ENCODE results near the gene ASPSCR1. TPM values are rescaled to one million over a fixed set of nuclear protein-coding genes. Genes with fewer than 3 reads are reported as not detected.

ASPSCR1 gene
- total RNA-seq, 1 donor from 2014 or later = 22.0 TPM

GRCh38 chr17:81960130-81960958 lies 17.1 kb upstream of the ASPSCR1 start:
- DNase-seq (ENCODE audit: low read depth in 2 of 2) = no peak

GRCh38 chr17:81961087-81961511 lies 16.3 kb upstream of the ASPSCR1 start, which contains the start of gene NOTUM:
TSS of gene NOTUM (minus strand) at chr17:81961187. CDS start at chr17:81960909, 278 bp downstream.
- DNase-seq (ENCODE audit: low read depth in 2 of 2) = peak in 1 of 2 donors; percentile 16

GRCh38 chr17:81961521-81962498 lies 15.6 kb upstream of the ASPSCR1 start:
- DNase-seq (ENCODE audit: low read depth in 2 of 2) = no peak

DNA sequence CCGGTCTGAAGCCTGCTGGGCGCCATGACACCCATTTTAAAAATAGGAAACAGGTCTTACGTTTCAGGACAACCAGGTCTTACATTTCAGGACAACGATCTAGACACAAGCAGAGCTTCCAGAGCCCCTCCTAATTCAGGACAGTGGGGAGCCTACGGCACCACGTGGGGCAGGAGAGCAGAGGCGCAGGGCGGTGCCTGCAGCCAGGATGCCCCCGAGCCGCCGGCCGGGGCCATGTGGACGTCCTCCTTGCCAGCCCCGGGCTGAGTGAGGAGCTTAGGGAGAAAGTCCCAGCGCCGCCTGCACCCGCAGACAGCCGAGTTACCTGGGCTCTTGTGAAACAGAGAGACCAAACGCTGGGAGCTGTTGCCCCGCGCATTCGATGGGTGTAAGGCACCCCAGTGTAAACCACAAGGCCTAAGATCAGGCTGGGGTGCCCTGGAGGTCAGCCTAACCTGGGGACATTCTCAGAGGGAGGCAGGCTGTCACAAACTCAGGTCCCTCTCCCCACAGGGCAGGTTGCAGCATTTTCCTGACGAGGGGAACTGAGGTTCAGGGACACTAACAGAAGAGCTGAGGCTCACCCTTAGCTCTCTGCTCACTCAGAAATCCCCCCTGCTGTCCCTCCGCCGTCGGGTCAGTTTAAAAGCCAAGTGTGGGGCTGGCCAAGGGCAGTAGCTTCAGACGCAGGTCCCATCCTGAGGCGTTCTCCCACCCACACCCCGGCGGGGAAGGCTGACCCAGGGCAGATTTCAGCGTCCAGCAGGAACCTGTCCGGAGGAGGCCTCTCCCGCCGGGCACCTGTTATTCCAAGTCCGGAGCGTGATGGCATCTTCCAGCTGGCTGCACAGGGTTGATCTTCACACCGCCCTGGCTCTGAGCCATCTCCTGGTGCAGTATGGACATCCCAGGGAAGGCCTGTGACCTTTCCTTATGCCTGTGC lies 14.7 kb upstream of the ASPSCR1 start:
- DNase-seq (ENCODE audit: low read depth in 2 of 2) = no peak

- no peak for DNase-seq (ENCODE audit: low read depth in 2 of 2)
Measured at GRCh38 chr17:81964081-81964849, 13.2 kb upstream of the ASPSCR1 start.

- DNase-seq (ENCODE audit: low read depth in 2 of 2) = no peak
Measured at GRCh38 chr17:81966343-81967243, 10.8 kb upstream of the ASPSCR1 start.

DNA sequence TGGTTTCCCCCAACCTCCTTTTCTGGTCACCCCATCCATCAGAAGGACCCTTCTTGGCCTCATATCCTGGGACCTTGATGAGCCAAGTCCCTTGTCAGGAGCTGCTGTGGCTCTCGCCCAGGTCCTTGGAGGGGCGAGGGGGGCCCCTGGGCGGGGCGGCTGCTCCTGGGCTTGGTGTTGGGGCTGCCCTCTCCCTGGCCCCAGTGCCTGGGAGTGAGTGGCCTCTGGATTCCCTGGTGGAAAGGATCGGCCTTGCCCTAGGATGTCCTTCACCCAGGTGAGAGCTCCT lies 10.2 kb upstream of the ASPSCR1 start:
- DNase-seq (ENCODE audit: low read depth in 2 of 2) = no peak

DNA sequence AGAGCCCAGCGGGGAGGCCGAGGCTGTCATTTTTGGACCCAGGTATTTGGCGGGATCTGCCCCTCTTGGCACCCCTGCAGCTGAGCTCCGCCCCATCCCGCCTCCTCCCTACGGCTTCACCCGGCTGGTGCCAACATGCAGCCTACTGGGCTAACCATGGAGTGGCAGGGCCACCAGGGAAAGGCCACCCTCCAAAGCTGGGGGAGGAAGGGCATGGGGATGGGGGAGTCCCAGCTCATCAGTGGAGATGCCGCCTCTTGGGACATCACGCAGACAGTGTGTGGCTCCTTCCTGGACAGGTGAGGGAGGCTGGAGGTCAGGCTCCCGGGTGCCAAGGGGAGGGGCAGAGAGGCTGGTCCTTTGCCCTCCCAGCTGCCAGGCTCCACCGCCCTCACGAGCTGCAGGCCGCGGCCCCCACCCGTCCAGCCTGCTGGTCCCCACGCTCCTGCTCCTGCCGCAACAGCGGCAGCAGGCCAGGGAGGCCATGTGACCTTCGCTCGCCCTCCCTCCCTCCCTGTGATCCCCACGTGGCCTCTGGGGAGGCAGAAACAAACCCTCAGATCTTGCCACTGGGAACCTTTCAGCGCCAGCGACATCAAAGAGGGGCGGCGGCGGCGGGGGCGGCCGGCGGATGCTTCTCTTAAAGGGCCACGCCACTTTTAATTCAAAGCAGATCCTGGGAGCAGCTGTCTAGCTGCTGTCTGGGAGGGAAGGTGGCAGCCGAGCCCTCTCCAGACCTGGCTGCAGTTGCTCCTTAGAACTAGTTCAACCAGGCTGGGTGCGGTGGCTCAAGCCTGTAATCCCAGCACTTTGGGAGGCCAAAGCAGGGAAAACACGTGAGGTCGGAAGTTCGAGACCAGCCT lies 9.7 kb upstream of the ASPSCR1 start:
- peak in 1 of 2 donors; percentile 10 for DNase-seq (ENCODE audit: low read depth in 2 of 2)

GRCh38 chr17:81968396-81968745 lies 9.1 kb upstream of the ASPSCR1 start:
- no peak for DNase-seq (ENCODE audit: low read depth in 2 of 2)

DNA sequence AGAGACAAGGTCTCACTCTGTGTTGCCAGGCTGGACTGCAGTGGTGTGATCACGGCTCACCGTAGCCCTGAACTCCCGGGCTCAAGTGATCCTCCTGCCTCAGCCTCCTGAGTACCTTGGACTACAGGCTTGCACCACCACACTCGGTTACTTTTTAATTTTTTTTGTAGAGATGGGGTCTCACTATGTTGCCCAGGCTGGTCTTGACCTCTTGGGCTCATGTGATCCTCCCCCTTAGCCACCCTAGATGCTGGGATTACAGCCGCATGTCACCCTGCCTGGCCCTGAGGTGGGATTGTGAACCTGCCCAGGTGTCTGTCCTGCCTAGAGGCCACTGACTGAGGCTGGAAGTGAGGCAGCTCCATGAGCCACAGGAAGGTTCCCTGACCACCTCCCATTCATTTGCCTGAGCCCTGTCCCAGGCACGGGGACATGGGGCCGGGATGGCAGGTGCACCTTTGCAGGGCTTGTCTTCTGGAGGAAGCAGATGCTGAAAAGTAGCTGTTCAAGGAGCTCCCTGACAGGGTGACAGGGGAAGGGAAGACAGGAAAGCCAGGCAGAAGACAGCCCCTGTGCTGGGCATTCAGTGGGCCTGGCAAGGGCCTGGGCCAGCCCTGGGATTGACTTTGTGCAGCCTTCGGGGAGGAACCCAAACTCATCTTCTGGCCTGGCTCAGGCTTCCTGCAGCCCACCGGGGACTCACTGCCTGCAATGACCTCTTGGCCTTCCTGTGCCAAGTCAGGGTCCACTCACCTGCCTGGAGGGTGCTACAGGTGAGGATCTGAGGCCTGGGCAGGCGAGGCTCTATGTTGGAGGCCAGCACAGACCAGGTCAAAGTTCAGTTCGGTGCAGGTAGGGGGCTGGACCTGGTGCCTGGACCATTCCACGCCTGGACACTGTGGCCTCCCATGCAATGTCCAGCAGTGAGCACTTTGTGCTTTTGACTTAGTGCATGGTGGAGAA lies 8.3 kb upstream of the ASPSCR1 start:
- no peak for DNase-seq (ENCODE audit: low read depth in 2 of 2)

- DNase-seq (ENCODE audit: low read depth in 2 of 2) = no peak
Measured at GRCh38 chr17:81973432-81973831, 4.0 kb upstream of the ASPSCR1 start.

GRCh38 chr17:81976332-81977210 lies 858 bp upstream of the ASPSCR1 start:
- DNase-seq (ENCODE audit: low read depth in 2 of 2) = peak in 1 of 2 donors; percentile 26

- DNase-seq (ENCODE audit: low read depth in 2 of 2) = no peak
Measured at GRCh38 chr17:81978524-81979298, 1.3 kb downstream of the ASPSCR1 start.

GRCh38 chr17:81980122-81980521 lies 2.7 kb downstream of the ASPSCR1 start:
- no peak for DNase-seq (ENCODE audit: low read depth in 2 of 2)

GRCh38 chr17:81980707-81981343 lies 3.4 kb downstream of the ASPSCR1 start:
- DNase-seq (ENCODE audit: low read depth in 2 of 2) = no peak

Data from dermis microvascular lymphatic vessel endothelial cell (primary cell).